Liver (tissue), 3 donors: Measurements from ENCODE around the gene LGI1.

Experiments
- ATF3 ChIP-seq: IDR thresholded peaks from 2 replicates; pipeline ENCODE4 v1.6.1; 2016; ENCODE audit warnings: antibody characterized with exemption
- EGR1 ChIP-seq, 2 donors: IDR thresholded peaks; 2 replicates each; pipeline ENCODE4 v1.6.1; 2016 to 2018; ENCODE audit warnings: antibody characterized with exemption in 2 of 2, low read depth in 2 of 2
- JUND ChIP-seq, 2 donors: IDR thresholded peaks; 2 replicates each; pipeline ENCODE4 v1.6.1; 2016; ENCODE audit warnings: antibody characterized with exemption in 2 of 2
- RAD21 ChIP-seq, 2 donors: IDR thresholded peaks; 2 replicates each; pipeline ENCODE4 v1.6.1; 2016; ENCODE audit warnings: antibody characterized with exemption in 2 of 2, mild to moderate bottlenecking in 2 of 2
- RXRA ChIP-seq, 2 donors: IDR thresholded peaks; 2 replicates each; pipeline ENCODE4 v1.6.1; 2017 to 2018; ENCODE audit warnings: antibody characterized with exemption in 2 of 2, mild to moderate bottlenecking in 1 of 2
- SP1 ChIP-seq: IDR thresholded peaks from 2 replicates; pipeline ENCODE4 v1.6.1; 2018; ENCODE audit warnings: antibody characterized with exemption, mild to moderate bottlenecking
- TAF1 ChIP-seq: conservative IDR thresholded peaks from 2 replicates; pipeline ENCODE4 v1.6.1; 2016; ENCODE audit warnings: antibody characterized with exemption, mild to moderate bottlenecking
- ZBTB33 ChIP-seq: IDR thresholded peaks from 2 replicates; pipeline ENCODE4 v1.6.1; 2016; ENCODE audit warnings: antibody characterized with exemption
- TF ChIP-seq, protein P1 (sequence below): fragments of 150-350 bp; IDR thresholded peaks from 2 replicates; pipeline ENCODE4 v1.5.1; 2017; ENCODE audit warnings: improper control_type of control experiment, low read depth, low read length; ENCODE audit not compliant: missing input control
- TF ChIP-seq, protein P2 (sequence below): IDR thresholded peaks from 2 replicates; pipeline ENCODE4 v1.6.1; 2016; ENCODE audit warnings: antibody characterized with exemption
- donor health status: healthy.
- donor health status: healthy.

- TF ChIP-seq RXRA (IDR thresholded peaks at IDR 0.05) = no peak
- TF ChIP-seq RAD21 (IDR thresholded peaks at IDR 0.05) = no peak
- TF ChIP-seq, protein P1, sequence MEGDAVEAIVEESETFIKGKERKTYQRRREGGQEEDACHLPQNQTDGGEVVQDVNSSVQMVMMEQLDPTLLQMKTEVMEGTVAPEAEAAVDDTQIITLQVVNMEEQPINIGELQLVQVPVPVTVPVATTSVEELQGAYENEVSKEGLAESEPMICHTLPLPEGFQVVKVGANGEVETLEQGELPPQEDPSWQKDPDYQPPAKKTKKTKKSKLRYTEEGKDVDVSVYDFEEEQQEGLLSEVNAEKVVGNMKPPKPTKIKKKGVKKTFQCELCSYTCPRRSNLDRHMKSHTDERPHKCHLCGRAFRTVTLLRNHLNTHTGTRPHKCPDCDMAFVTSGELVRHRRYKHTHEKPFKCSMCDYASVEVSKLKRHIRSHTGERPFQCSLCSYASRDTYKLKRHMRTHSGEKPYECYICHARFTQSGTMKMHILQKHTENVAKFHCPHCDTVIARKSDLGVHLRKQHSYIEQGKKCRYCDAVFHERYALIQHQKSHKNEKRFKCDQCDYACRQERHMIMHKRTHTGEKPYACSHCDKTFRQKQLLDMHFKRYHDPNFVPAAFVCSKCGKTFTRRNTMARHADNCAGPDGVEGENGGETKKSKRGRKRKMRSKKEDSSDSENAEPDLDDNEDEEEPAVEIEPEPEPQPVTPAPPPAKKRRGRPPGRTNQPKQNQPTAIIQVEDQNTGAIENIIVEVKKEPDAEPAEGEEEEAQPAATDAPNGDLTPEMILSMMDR = no peak
- TF ChIP-seq ATF3 = no peak
- TF ChIP-seq EGR1 (IDR thresholded peaks at IDR 0.05; ENCODE audit: low read depth in 2 of 2) = no peak
- no peak for TF ChIP-seq SP1
- TF ChIP-seq, protein P2, sequence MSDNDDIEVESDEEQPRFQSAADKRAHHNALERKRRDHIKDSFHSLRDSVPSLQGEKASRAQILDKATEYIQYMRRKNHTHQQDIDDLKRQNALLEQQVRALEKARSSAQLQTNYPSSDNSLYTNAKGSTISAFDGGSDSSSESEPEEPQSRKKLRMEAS = no peak
- TF ChIP-seq ZBTB33 = no peak
- TF ChIP-seq JUND (IDR thresholded peaks at IDR 0.05) = no peak
- TF ChIP-seq TAF1 = no peak
Measured at GRCh38 chr10:93838278-93838677, 80.5 kb downstream of the LGI1 start.
